A673 (cell line): ENCODE measurements around the gene MTX2. TPM values are rescaled to one million over a fixed set of nuclear protein-coding genes. Genes with fewer than 3 reads are reported as not detected.
"Not testable (repeated sequence)": the region's sequence is repeated elsewhere in the genome, so short reads cannot be mapped to it uniquely, and the experiment has no call there.

Experiments
- BruUV-seq: library from RNA; stranded (reverse); fragments of 400-500 nt; replicated peaks from 2 replicates; lab custom pipeline; 2021; lab: Mats Ljungman, UMichigan
- CTCF ChIA-PET: fragments of 300-600 bp; sonication (Branson Sonifier 250); formaldehyde crosslinking; loops from one replicate; lab custom pipeline; 2022; ENCODE audit warnings: antibody characterized with exemption; lab: Charles Lee
- POLR2A ChIA-PET: fragments of 300-600 bp; sonication (Branson Sonifier 250); formaldehyde crosslinking; loops from one replicate; lab custom pipeline; 2022; ENCODE audit warnings: antibody characterized with exemption; ENCODE audit not compliant: low non-redundant PET; lab: Charles Lee
- DNase-seq: peaks from one replicate; pipeline ENCODE4 v3.0.0-alpha.2; 2015; ENCODE audit warnings: low spot score
- H3K27ac ChIP-seq: fragments of 200-600 bp; sonication (generic); 2 replicates; pipeline ENCODE4 v1.5.1; 2016; ENCODE audit warnings: mixed run types, low read depth, mild to moderate bottlenecking, mixed read lengths, antibody characterized with exemption, low read length; ENCODE audit not compliant: poor library complexity, severe bottlenecking
- H3K27me3 ChIP-seq: fragments of 200-600 bp; sonication (generic); replicated peaks from 2 replicates; pipeline ENCODE4 v1.6.1; 2017; ENCODE audit warnings: mixed run types, low read depth, mild to moderate bottlenecking, mixed read lengths, antibody characterized with exemption, low read length; ENCODE audit not compliant: insufficient read depth, poor library complexity
- H3K36me3 ChIP-seq: fragments of 200-600 bp; sonication (generic); 2 replicates; pipeline ENCODE4 v1.6.1; 2016; ENCODE audit warnings: mixed run types, mild to moderate bottlenecking, mixed read lengths, antibody characterized with exemption, low read length; ENCODE audit not compliant: insufficient read depth, poor library complexity, severe bottlenecking
- H3K4me1 ChIP-seq: fragments of 200-600 bp; sonication (generic); 2 replicates; pipeline ENCODE4 v1.6.1; 2017; ENCODE audit warnings: mixed run types, mild to moderate bottlenecking, mixed read lengths, antibody characterized with exemption, low read length; ENCODE audit not compliant: insufficient read depth, poor library complexity, severe bottlenecking
- H3K4me3 ChIP-seq: fragments of 200-600 bp; sonication (generic); 2 replicates; pipeline ENCODE4 v1.5.1; 2016; ENCODE audit warnings: low read depth, mixed run types, mild to moderate bottlenecking, mixed read lengths, low read length; ENCODE audit not compliant: poor library complexity, severe bottlenecking
- H3K9me3 ChIP-seq: fragments of 200-600 bp; sonication (generic); 2 replicates; pipeline ENCODE4 v1.6.1; 2016; ENCODE audit warnings: mixed run types, low read depth, mild to moderate bottlenecking, mixed read lengths, antibody characterized with exemption, low read length; ENCODE audit not compliant: poor library complexity, severe bottlenecking
- CTCF ChIP-seq: fragments of 300-800, 200-600 bp; sonication (generic); conservative IDR thresholded peaks from 2 replicates; pipeline ENCODE4 v1.5.1; 2017; ENCODE audit warnings: low read depth, mild to moderate bottlenecking, antibody characterized with exemption, low read length, moderate library complexity, mixed read lengths
- EZH2 ChIP-seq: fragments of 200-600 bp; sonication (generic); IDR thresholded peaks from 2 replicates; pipeline ENCODE4 v1.6.1; 2017; ENCODE audit warnings: borderline replicate concordance, low read depth, mild to moderate bottlenecking, mixed read lengths, antibody characterized with exemption, low read length; ENCODE audit not compliant: poor library complexity, severe bottlenecking
- intact Hi-C: fragments of 100-400 bp; cut with micrococcal nuclease; formaldehyde crosslinking; loops from one replicate; pipeline ENCODE4 v1.10.0; 2022; ENCODE audit not compliant: unreplicated experiment
- total RNA-seq: library from RNA; stranded (reverse); gene quantifications from 2 replicates; pipeline ENCODE4 v1.2.3, GENCODE V29; 2021

MTX2 gene
- total RNA-seq, 1 experiment from 2014 or later = 31.1 TPM

GRCh38 chr2:176297067-176297466 is 27.8 kb downstream of the MTX2 start:
- CTCF ChIA-PET = no interaction called here

GRCh38 chr2:176297737-176298136 is 28.5 kb downstream of the MTX2 start:
- no peak for DNase-seq
- peaks cover 12% of the 10 kb centered on the region for H3K4me1 ChIP-seq
- no peak overlapping the region for H3K27ac ChIP-seq
- ChIA-PET POLR2A (no interaction called here), CTCF (no interaction called here)
- TF ChIP-seq CTCF (no peak), EZH2 (no peak)
- H3K9me3 ChIP-seq = no peaks in the 10 kb centered on the region
- no peak overlapping the region for H3K4me3 ChIP-seq
- intact Hi-C loops = no loop called here
- no peaks in the 10 kb centered on the region for H3K36me3 ChIP-seq
- BruUV-seq = no TSS peak
- H3K27me3 ChIP-seq = no peaks in the 10 kb centered on the region

More at GRCh38 chr2:176297067-176297466, 27.8 kb downstream of the MTX2 start:
- POLR2A ChIA-PET = no interaction called here
- Histone ChIP-seq H3K4me3 (no peak overlapping the region), H3K27ac (no peak overlapping the region), H3K27me3 (no peaks in the 10 kb centered on the region), H3K36me3 (no peaks in the 10 kb centered on the region), H3K9me3 (no peaks in the 10 kb centered on the region), H3K4me1 (peaks cover 12% of the 10 kb centered on the region)
- TF ChIP-seq CTCF (no peak), EZH2 (no peak)
- no TSS peak for BruUV-seq
- DNase-seq = peak; percentile 70
- intact Hi-C loops = no loop called here

DNA sequence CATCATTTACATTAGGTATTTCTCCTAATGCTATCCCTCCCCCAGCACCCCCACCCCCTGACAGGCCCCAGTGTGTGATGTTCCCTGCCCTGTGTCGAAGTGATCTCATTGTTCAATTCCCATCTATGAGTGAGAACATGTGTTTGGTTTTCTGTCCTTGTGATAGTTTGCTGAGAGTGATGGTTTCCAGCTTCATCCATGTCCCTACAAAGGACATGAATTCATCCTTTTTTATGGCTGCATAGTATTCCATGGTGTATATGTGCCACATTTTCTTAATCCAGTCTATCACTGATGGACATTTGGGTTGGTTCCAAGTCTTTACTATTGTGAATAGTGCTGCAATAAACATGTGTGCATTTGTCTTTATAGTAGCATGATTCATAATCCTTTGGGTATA is 36.8 kb downstream of the MTX2 start:
- H3K9me3 ChIP-seq, H3K27me3 ChIP-seq, H3K27ac ChIP-seq, DNase-seq, CTCF ChIA-PET, intact Hi-C loops, BruUV-seq, H3K4me1 ChIP-seq, H3K36me3 ChIP-seq, H3K4me3 ChIP-seq: not testable (repeated sequence)
- POLR2A ChIA-PET = interaction anchor here (0.6 kb wide), 1 partner anchor 860 kb away, joined by 3 read pairs; no protein-coding TSS in a partner anchor

DNA sequence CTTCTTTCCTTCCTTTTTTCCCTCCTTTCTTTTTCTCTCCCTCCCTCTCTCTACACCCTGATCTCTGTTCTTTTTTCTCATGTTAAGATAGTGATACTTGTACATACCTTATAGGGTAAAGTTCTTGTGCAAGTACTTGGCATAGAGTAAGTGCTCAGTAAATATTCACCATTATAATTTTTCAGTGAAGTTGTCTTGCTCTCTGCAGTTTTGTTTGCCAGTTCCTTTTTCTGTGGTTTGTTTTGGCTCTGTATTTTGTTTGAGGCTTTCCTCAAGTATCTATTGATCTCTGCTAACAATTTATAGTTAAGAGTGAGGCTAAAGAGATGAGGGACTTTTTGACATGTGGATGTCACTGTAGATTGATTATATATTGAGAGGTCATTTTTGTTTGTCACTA is 48.0 kb downstream of the MTX2 start:
- DNase-seq = no peak
- BruUV-seq = no TSS peak
- Histone ChIP-seq H3K27ac (no peak overlapping the region), H3K36me3 (no peaks in the 10 kb centered on the region), H3K27me3 (no peaks in the 10 kb centered on the region), H3K4me3 (no peak overlapping the region), H3K9me3 (no peaks in the 10 kb centered on the region), H3K4me1 (no peaks in the 10 kb centered on the region)
- POLR2A ChIA-PET = no interaction called here
- intact Hi-C loops = no loop called here
- CTCF ChIA-PET = no interaction called here
- TF ChIP-seq EZH2 = no peak
- no peak for TF ChIP-seq CTCF
